ENCODE results near the gene MSL3B.

MSL3B gene

GRCh38 chr2:233817361-233817911 is 50.8 kb downstream of the MSL3B start:
- no peak for TF ChIP-seq POLR2A (IDR thresholded peaks at IDR 0.05; ENCODE audit: extremely low read depth, insufficient read length)
- TF ChIP-seq, protein P1, sequence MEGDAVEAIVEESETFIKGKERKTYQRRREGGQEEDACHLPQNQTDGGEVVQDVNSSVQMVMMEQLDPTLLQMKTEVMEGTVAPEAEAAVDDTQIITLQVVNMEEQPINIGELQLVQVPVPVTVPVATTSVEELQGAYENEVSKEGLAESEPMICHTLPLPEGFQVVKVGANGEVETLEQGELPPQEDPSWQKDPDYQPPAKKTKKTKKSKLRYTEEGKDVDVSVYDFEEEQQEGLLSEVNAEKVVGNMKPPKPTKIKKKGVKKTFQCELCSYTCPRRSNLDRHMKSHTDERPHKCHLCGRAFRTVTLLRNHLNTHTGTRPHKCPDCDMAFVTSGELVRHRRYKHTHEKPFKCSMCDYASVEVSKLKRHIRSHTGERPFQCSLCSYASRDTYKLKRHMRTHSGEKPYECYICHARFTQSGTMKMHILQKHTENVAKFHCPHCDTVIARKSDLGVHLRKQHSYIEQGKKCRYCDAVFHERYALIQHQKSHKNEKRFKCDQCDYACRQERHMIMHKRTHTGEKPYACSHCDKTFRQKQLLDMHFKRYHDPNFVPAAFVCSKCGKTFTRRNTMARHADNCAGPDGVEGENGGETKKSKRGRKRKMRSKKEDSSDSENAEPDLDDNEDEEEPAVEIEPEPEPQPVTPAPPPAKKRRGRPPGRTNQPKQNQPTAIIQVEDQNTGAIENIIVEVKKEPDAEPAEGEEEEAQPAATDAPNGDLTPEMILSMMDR (IDR thresholded peaks at IDR 0.05; ENCODE audit: low read depth, low read length) = no peak
- TF ChIP-seq MAX (IDR thresholded peaks at IDR 0.05; ENCODE audit: low read depth, low read length) = no peak
- no peak for TF ChIP-seq MYC (IDR thresholded peaks at IDR 0.05; ENCODE audit: low read depth, low read length)
- DNase-seq (ENCODE audit: low read depth) = no peak
- H3K4me3 ChIP-seq (ENCODE audit: low read depth, low read length) = no peak overlapping the region

DNA sequence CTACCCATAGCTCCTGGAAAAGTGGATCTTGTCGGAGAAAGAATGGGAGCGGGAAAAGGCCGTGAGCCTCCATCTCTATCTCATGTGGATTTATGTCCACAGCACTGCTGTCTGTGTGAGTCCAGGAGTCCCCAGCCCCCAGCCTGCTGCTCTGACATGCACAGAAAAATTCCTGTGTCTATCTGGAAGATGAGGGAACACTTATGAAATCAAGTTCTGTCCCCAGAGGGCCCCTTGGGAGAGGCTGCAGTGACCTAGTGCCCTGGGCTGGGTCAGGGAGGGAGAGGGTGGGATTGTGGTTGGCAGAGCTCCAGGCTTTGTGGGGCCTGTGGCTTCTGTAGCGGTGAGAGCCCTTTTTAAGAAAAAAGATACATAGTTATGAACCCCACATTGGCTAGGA is 51.4 kb downstream of the MSL3B start:
- TF ChIP-seq MYC (IDR thresholded peaks at IDR 0.05; ENCODE audit: low read depth, low read length) = no peak
- TF ChIP-seq, protein P1 (IDR thresholded peaks at IDR 0.05; ENCODE audit: low read depth, low read length) = no peak
- no peak for TF ChIP-seq MAX (IDR thresholded peaks at IDR 0.05; ENCODE audit: low read depth, low read length)
- no peak for TF ChIP-seq POLR2A (IDR thresholded peaks at IDR 0.05; ENCODE audit: extremely low read depth, insufficient read length)
- H3K4me3 ChIP-seq (ENCODE audit: low read depth, low read length) = no peak overlapping the region
- no peak for DNase-seq (ENCODE audit: low read depth)

GRCh38 chr2:233816334-233816733 is 51.9 kb downstream of the MSL3B start:
- no peak for DNase-seq (ENCODE audit: low read depth)
- no peak overlapping the region for H3K4me3 ChIP-seq (ENCODE audit: low read depth, low read length)
- TF ChIP-seq MYC (IDR thresholded peaks at IDR 0.05; ENCODE audit: low read depth, low read length) (no peak), MAX (IDR thresholded peaks at IDR 0.05; ENCODE audit: low read depth, low read length) (no peak), POLR2A (IDR thresholded peaks at IDR 0.05; ENCODE audit: extremely low read depth, insufficient read length) (no peak)
- TF ChIP-seq, protein P1 (IDR thresholded peaks at IDR 0.05; ENCODE audit: low read depth, low read length) = no peak

- H3K4me3 ChIP-seq (ENCODE audit: low read depth, low read length) = no peak overlapping the region
- TF ChIP-seq MYC (IDR thresholded peaks at IDR 0.05; ENCODE audit: low read depth, low read length) (no peak), MAX (IDR thresholded peaks at IDR 0.05; ENCODE audit: low read depth, low read length) (no peak), POLR2A (IDR thresholded peaks at IDR 0.05; ENCODE audit: extremely low read depth, insufficient read length) (no peak)
- TF ChIP-seq, protein P1 (IDR thresholded peaks at IDR 0.05; ENCODE audit: low read depth, low read length) = no peak
- no peak for DNase-seq (ENCODE audit: low read depth)
Observed at GRCh38 chr2:233815861-233816260, 52.3 kb downstream of the MSL3B start.
